Upper lobe of right lung (tissue), 1 donor: Measurements from ENCODE around the gene ECT2. TPM values are rescaled to one million over a fixed set of nuclear protein-coding genes. Genes with fewer than 3 reads are reported as not detected.
A peak's percentile ranks its signal among the peaks of the same experiment; 100 is the strongest.
"Not testable (repeated sequence)": the region's sequence is repeated elsewhere in the genome, so short reads cannot be mapped to it uniquely, and the experiment has no call there.

Experiments used
- ATAC-seq: fragments of 200-7000 bp; cut with Tn5 transposase; one replicate; pipeline ENCODE4 v1.9.1; 2020; ENCODE audit warnings: mild to moderate bottlenecking, moderate library complexity
- DNase-seq: peaks from one replicate; pipeline ENCODE4 v3.0.0-alpha.2; 2020
- H3K27ac ChIP-seq: fragments of 200-600 bp; one replicate; pipeline ENCODE4 v1.8.0; 2022
- H3K27me3 ChIP-seq: fragments of 200-600 bp; one replicate; pipeline ENCODE4 v1.8.0; 2022; ENCODE audit warnings: mild to moderate bottlenecking
- H3K36me3 ChIP-seq: fragments of 200-600 bp; one replicate; pipeline ENCODE4 v1.8.0; 2022
- H3K4me1 ChIP-seq: fragments of 200-600 bp; one replicate; pipeline ENCODE4 v1.8.0; 2022
- H3K4me3 ChIP-seq: fragments of 200-600 bp; one replicate; pipeline ENCODE4 v1.8.0; 2022; ENCODE audit warnings: mild to moderate bottlenecking
- H3K9me3 ChIP-seq: fragments of 200-600 bp; one replicate; pipeline ENCODE4 v1.8.0; 2022
- CTCF ChIP-seq: fragments of 200-600 bp; IDR thresholded peaks from one replicate; pipeline ENCODE4 v1.8.0; 2022; ENCODE audit warnings: antibody characterized with exemption
- intact Hi-C: fragments of 100-400 bp; cut with DNase I; formaldehyde crosslinking; loops from one replicate; pipeline ENCODE4 v1.11.0; 2022
- total RNA-seq: library from RNA; stranded (reverse); fragmentation: NEBNext Ultra II Directional; extraction: Animal tissue kit (Norgen Biotek cat#: 25700); gene quantifications from one replicate; pipeline ENCODE4 v1.2.1, GENCODE V29; 2021
- donor health status: DM: no; HTN: yes; CAD: no; lungs with severe emphysema.

The ECT2 gene
- total RNA-seq, 1 donor from 2014 or later = 12.2 TPM

DNA sequence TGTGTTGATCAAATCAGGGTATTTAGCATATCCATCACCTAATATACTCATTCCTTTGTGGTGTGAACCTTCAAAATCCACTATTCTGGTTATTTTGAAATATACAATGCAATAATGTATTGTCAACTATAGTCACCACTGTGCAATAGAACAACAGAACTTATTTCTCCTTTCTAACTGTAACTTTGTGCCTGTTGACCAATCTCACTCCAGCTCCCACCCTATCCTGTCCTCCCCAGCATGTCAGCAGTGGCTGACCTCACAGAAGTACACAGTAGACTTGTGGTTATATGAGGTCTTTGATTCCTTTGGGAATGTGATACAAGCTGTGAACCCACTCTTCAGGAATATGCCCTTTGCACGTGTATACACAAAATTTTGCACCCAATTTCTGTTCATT, 64.2 kb downstream of the ECT2 start:
- intact Hi-C loops = no loop called here
- no peak for TF ChIP-seq CTCF
- H3K27ac ChIP-seq = no peak overlapping the region
- DNase-seq (no peak), ATAC-seq (peak; percentile 66)
- no peaks in the 10 kb centered on the region for H3K9me3 ChIP-seq
- H3K4me1 ChIP-seq = no peaks in the 10 kb centered on the region
- H3K4me3 ChIP-seq = no peak overlapping the region
- H3K27me3 ChIP-seq = no peaks in the 10 kb centered on the region
- no peaks in the 10 kb centered on the region for H3K36me3 ChIP-seq

GRCh38 chr3:172815857-172816256, 65.3 kb downstream of the ECT2 start:
- H3K4me3 ChIP-seq = no peak overlapping the region
- no peak for ATAC-seq
- intact Hi-C loops = no loop called here
- TF ChIP-seq CTCF = no peak
- no peak for DNase-seq
- no peak overlapping the region for H3K27ac ChIP-seq
- no peaks in the 10 kb centered on the region for H3K9me3 ChIP-seq
- no peaks in the 10 kb centered on the region for H3K4me1 ChIP-seq
- H3K36me3 ChIP-seq = no peaks in the 10 kb centered on the region
- H3K27me3 ChIP-seq = no peaks in the 10 kb centered on the region

DNA sequence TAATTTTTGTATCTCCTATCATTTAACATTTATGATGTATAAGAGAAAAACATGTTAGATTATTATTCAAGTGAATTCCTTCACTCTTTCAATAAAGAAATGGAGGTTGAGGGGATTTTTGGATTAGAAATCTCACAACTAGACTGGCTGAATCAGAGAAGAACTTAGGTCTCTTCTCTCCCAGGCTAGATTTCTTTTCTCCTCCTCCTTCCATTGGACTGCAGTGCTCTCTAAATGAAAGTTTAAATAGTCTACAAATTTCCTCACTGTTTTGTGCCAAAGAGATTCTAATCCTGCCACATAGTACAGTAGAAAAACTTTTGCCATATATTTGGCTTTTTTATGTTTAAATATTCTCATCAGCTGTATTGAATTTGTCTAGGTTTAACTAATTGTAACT, 65.8 kb downstream of the ECT2 start:
- intact Hi-C loops = no loop called here
- Histone ChIP-seq H3K9me3 (no peaks in the 10 kb centered on the region), H3K36me3 (no peaks in the 10 kb centered on the region), H3K27ac (no peak overlapping the region), H3K27me3 (no peaks in the 10 kb centered on the region), H3K4me1 (no peaks in the 10 kb centered on the region), H3K4me3 (no peak overlapping the region)
- no peak for TF ChIP-seq CTCF
- ATAC-seq (no peak), DNase-seq (no peak)

DNA sequence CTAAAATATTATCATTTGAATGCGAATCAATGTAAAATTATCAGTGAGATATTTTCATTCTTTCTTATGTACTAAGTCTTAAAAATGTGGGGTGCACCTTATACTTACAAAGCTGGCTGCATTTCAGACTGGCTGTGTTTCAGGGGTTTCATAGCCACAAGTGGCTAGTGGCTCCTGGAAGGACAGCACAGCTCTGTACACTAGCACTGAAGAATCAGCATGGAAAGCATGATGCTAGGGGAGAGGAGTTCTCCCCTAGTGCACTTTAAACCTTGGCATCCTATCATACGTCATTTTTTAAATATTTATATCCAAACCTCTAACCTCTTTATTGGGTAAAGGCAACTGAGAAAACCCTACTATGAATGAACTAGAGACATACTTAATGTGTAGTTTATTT, 66.4 kb downstream of the ECT2 start:
- H3K4me3 ChIP-seq = no peak overlapping the region
- H3K36me3 ChIP-seq = no peaks in the 10 kb centered on the region
- no peak for TF ChIP-seq CTCF
- no peaks in the 10 kb centered on the region for H3K4me1 ChIP-seq
- intact Hi-C loops = no loop called here
- H3K9me3 ChIP-seq = no peaks in the 10 kb centered on the region
- no peak for DNase-seq
- H3K27ac ChIP-seq = no peak overlapping the region
- no peak for ATAC-seq
- no peaks in the 10 kb centered on the region for H3K27me3 ChIP-seq

DNA sequence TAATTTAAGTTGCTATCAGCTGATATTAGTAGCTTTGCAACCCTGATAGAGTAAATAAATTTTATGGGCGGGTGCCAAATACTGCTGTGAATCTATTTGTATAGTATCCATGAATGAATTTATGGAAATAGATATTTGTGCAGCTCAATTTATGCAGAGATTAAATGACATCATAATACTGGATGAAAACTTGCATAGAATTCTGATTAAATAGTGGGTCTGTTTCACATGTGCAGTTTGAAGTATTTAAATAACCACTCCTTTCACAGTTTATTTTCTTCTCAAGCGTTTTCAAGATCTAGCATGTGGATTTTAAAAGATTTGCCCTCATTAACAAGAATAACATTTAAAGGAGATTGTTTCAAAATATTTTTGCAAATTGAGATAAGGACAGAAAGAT, 70.0 kb downstream of the ECT2 start:
- intact Hi-C loops = no loop called here
- Histone ChIP-seq H3K27ac (no peak overlapping the region), H3K4me3 (no peak overlapping the region), H3K27me3 (no peaks in the 10 kb centered on the region), H3K4me1 (no peaks in the 10 kb centered on the region), H3K36me3 (no peaks in the 10 kb centered on the region), H3K9me3 (no peaks in the 10 kb centered on the region)
- no peak for TF ChIP-seq CTCF
- no peak for ATAC-seq
- no peak for DNase-seq

GRCh38 chr3:172824229-172824628, 73.7 kb downstream of the ECT2 start:
- Histone ChIP-seq H3K27me3 (no peaks in the 10 kb centered on the region), H3K36me3 (no peaks in the 10 kb centered on the region), H3K4me1 (no peaks in the 10 kb centered on the region), H3K27ac (no peak overlapping the region), H3K4me3 (no peak overlapping the region), H3K9me3 (no peaks in the 10 kb centered on the region)
- intact Hi-C loops = no loop called here
- no peak for ATAC-seq
- TF ChIP-seq CTCF = no peak
- DNase-seq = no peak

GRCh38 chr3:172827231-172827630, 76.7 kb downstream of the ECT2 start:
- H3K9me3 ChIP-seq, ATAC-seq, H3K4me1 ChIP-seq, intact Hi-C loops, DNase-seq, H3K36me3 ChIP-seq, H3K27me3 ChIP-seq, H3K27ac ChIP-seq, H3K4me3 ChIP-seq: not testable (repeated sequence)
